A673 (cell line): ENCODE measurements around the gene CPEB4. TPM values are rescaled to one million over a fixed set of nuclear protein-coding genes. Genes with fewer than 3 reads are reported as not detected.

ENCODE experiments used
- BruUV-seq: library from RNA; stranded (reverse); fragments of 400-500 nt; replicated peaks from 2 replicates; lab custom pipeline; 2021; lab: Mats Ljungman, UMichigan
- CTCF ChIA-PET: fragments of 300-600 bp; sonication (Branson Sonifier 250); formaldehyde crosslinking; loops from one replicate; lab custom pipeline; 2022; ENCODE audit warnings: antibody characterized with exemption; lab: Charles Lee
- POLR2A ChIA-PET: fragments of 300-600 bp; sonication (Branson Sonifier 250); formaldehyde crosslinking; loops from one replicate; lab custom pipeline; 2022; ENCODE audit warnings: antibody characterized with exemption; ENCODE audit not compliant: low non-redundant PET; lab: Charles Lee
- DNase-seq: peaks from one replicate; pipeline ENCODE4 v3.0.0-alpha.2; 2015; ENCODE audit warnings: low spot score
- H3K27ac ChIP-seq: fragments of 200-600 bp; sonication (generic); 2 replicates; pipeline ENCODE4 v1.5.1; 2016; ENCODE audit warnings: mixed run types, low read depth, mild to moderate bottlenecking, mixed read lengths, antibody characterized with exemption, low read length; ENCODE audit not compliant: poor library complexity, severe bottlenecking
- H3K27me3 ChIP-seq: fragments of 200-600 bp; sonication (generic); replicated peaks from 2 replicates; pipeline ENCODE4 v1.6.1; 2017; ENCODE audit warnings: mixed run types, low read depth, mild to moderate bottlenecking, mixed read lengths, antibody characterized with exemption, low read length; ENCODE audit not compliant: insufficient read depth, poor library complexity
- H3K36me3 ChIP-seq: fragments of 200-600 bp; sonication (generic); 2 replicates; pipeline ENCODE4 v1.6.1; 2016; ENCODE audit warnings: mixed run types, mild to moderate bottlenecking, mixed read lengths, antibody characterized with exemption, low read length; ENCODE audit not compliant: insufficient read depth, poor library complexity, severe bottlenecking
- H3K4me1 ChIP-seq: fragments of 200-600 bp; sonication (generic); 2 replicates; pipeline ENCODE4 v1.6.1; 2017; ENCODE audit warnings: mixed run types, mild to moderate bottlenecking, mixed read lengths, antibody characterized with exemption, low read length; ENCODE audit not compliant: insufficient read depth, poor library complexity, severe bottlenecking
- H3K4me3 ChIP-seq: fragments of 200-600 bp; sonication (generic); 2 replicates; pipeline ENCODE4 v1.5.1; 2016; ENCODE audit warnings: low read depth, mixed run types, mild to moderate bottlenecking, mixed read lengths, low read length; ENCODE audit not compliant: poor library complexity, severe bottlenecking
- H3K9me3 ChIP-seq: fragments of 200-600 bp; sonication (generic); 2 replicates; pipeline ENCODE4 v1.6.1; 2016; ENCODE audit warnings: mixed run types, low read depth, mild to moderate bottlenecking, mixed read lengths, antibody characterized with exemption, low read length; ENCODE audit not compliant: poor library complexity, severe bottlenecking
- CTCF ChIP-seq: fragments of 300-800, 200-600 bp; sonication (generic); conservative IDR thresholded peaks from 2 replicates; pipeline ENCODE4 v1.5.1; 2017; ENCODE audit warnings: low read depth, mild to moderate bottlenecking, antibody characterized with exemption, low read length, moderate library complexity, mixed read lengths
- EZH2 ChIP-seq: fragments of 200-600 bp; sonication (generic); IDR thresholded peaks from 2 replicates; pipeline ENCODE4 v1.6.1; 2017; ENCODE audit warnings: borderline replicate concordance, low read depth, mild to moderate bottlenecking, mixed read lengths, antibody characterized with exemption, low read length; ENCODE audit not compliant: poor library complexity, severe bottlenecking
- intact Hi-C: fragments of 100-400 bp; cut with micrococcal nuclease; formaldehyde crosslinking; loops from one replicate; pipeline ENCODE4 v1.10.0; 2022; ENCODE audit not compliant: unreplicated experiment
- total RNA-seq: library from RNA; stranded (reverse); gene quantifications from 2 replicates; pipeline ENCODE4 v1.2.3, GENCODE V29; 2021

The CPEB4 gene
- total RNA-seq, 1 experiment from 2014 or later, result 1.6 TPM

- no peak for DNase-seq
- no peak for TF ChIP-seq CTCF
- Histone ChIP-seq H3K9me3 (no peaks in the 10 kb centered on the region), H3K27me3 (no peaks in the 10 kb centered on the region), H3K27ac (no peak overlapping the region), H3K4me1 (no peaks in the 10 kb centered on the region), H3K36me3 (no peaks in the 10 kb centered on the region), H3K4me3 (no peak overlapping the region)
- BruUV-seq, result no TSS peak
- intact Hi-C loops, result no loop called here
- ChIA-PET POLR2A (no interaction called here), CTCF (no interaction called here)
These were observed 16.0 kb downstream of the CPEB4 start for GRCh38 chr5:173904151-173904550.

GRCh38 chr5:173907284-173907683, 19.1 kb downstream of the CPEB4 start:
- no peak overlapping the region for H3K4me3 ChIP-seq
- intact Hi-C loops, result no loop called here
- DNase-seq, result no peak
- no peaks in the 10 kb centered on the region for H3K36me3 ChIP-seq
- H3K9me3 ChIP-seq, result no peaks in the 10 kb centered on the region
- POLR2A ChIA-PET, result no interaction called here
- H3K27ac ChIP-seq, result no peak overlapping the region
- no TSS peak for BruUV-seq
- TF ChIP-seq CTCF, result no peak
- no peak for TF ChIP-seq EZH2
- no peaks in the 10 kb centered on the region for H3K27me3 ChIP-seq
- CTCF ChIA-PET, result no interaction called here
- no peaks in the 10 kb centered on the region for H3K4me1 ChIP-seq

GRCh38 chr5:173907686-173908371, 19.7 kb downstream of the CPEB4 start:
- H3K36me3 ChIP-seq, result no peaks in the 10 kb centered on the region
- H3K27ac ChIP-seq, result no peak overlapping the region
- POLR2A ChIA-PET, result no interaction called here
- TF ChIP-seq CTCF (no peak), EZH2 (no peak)
- no peak for DNase-seq
- H3K27me3 ChIP-seq, result no peaks in the 10 kb centered on the region
- BruUV-seq, result no TSS peak
- intact Hi-C loops, result no loop called here
- no peaks in the 10 kb centered on the region for H3K4me1 ChIP-seq
- H3K9me3 ChIP-seq, result no peaks in the 10 kb centered on the region
- H3K4me3 ChIP-seq, result no peak overlapping the region
- CTCF ChIA-PET, result no interaction called here
